Measurements from ENCODE around the gene PIAS1.

- TF ChIP-seq CTCF (tag by site-specific recombination; IDR thresholded peaks at IDR 0.05) (no peak), ZNF280D (tag by site-specific recombination; IDR thresholded peaks at IDR 0.05) (no peak), ZBTB1 (tag by site-specific recombination; IDR thresholded peaks at IDR 0.05) (no peak), ZNF274 (IDR thresholded peaks at IDR 0.05; ENCODE audit: low read length) (no peak), ZNF274 (tag by site-specific recombination; IDR thresholded peaks at IDR 0.05; ENCODE audit: borderline replicate concordance) (no peak), ZBTB26 (tag by site-specific recombination; optimal IDR thresholded peaks at IDR 0.05) (no peak), KLF8 (tag by site-specific recombination; IDR thresholded peaks at IDR 0.05) (no peak), ZNF157 (tag by site-specific recombination; IDR thresholded peaks at IDR 0.05) (no peak), ZEB2 (tag by site-specific recombination; IDR thresholded peaks at IDR 0.05) (no peak), ZNF449 (tag by site-specific recombination; IDR thresholded peaks at IDR 0.05) (no peak), ZNF544 (tag by site-specific recombination; IDR thresholded peaks at IDR 0.05) (no peak), EGR2 (tag by site-specific recombination; IDR thresholded peaks at IDR 0.05; ENCODE audit: low read depth) (no peak), YY1 (tag by site-specific recombination; IDR thresholded peaks at IDR 0.05) (no peak), ZBTB49 (tag by site-specific recombination; IDR thresholded peaks at IDR 0.05; ENCODE audit: low read depth) (no peak), ZNF610 (tag by site-specific recombination; IDR thresholded peaks at IDR 0.05; ENCODE audit: borderline replicate concordance) (no peak)
These were observed 166.4 kb downstream of the PIAS1 start for GRCh38 chr15:68220489-68220888.

Data from HEK293 (cell line).